ENCODE results near the gene ARHGAP15. TPM values are rescaled to one million over a fixed set of nuclear protein-coding genes. Genes with fewer than 3 reads are reported as not detected.

ARHGAP15 gene
- total and polyA plus RNA-seq, 2 donors from 2014 or later, result 5.7 to 23.1 TPM

- no peak overlapping the region for H3K4me3 ChIP-seq (ENCODE audit: low read length in 3 of 3)
- H3K27ac ChIP-seq (ENCODE audit: low read depth in 2 of 2, low read length in 2 of 2), result no peak overlapping the region
- TF ChIP-seq, protein P1, sequence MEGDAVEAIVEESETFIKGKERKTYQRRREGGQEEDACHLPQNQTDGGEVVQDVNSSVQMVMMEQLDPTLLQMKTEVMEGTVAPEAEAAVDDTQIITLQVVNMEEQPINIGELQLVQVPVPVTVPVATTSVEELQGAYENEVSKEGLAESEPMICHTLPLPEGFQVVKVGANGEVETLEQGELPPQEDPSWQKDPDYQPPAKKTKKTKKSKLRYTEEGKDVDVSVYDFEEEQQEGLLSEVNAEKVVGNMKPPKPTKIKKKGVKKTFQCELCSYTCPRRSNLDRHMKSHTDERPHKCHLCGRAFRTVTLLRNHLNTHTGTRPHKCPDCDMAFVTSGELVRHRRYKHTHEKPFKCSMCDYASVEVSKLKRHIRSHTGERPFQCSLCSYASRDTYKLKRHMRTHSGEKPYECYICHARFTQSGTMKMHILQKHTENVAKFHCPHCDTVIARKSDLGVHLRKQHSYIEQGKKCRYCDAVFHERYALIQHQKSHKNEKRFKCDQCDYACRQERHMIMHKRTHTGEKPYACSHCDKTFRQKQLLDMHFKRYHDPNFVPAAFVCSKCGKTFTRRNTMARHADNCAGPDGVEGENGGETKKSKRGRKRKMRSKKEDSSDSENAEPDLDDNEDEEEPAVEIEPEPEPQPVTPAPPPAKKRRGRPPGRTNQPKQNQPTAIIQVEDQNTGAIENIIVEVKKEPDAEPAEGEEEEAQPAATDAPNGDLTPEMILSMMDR (IDR thresholded peaks at IDR 0.05; ENCODE audit: borderline replicate concordance, extremely low read depth, insufficient read depth), result no peak
- FAIRE-seq, result no peak
- no peaks in the 10 kb centered on the region for H3K27me3 ChIP-seq (ENCODE audit: control insufficient read depth, insufficient read depth, low read length)
- H3K9me3 ChIP-seq (ENCODE audit: control insufficient read depth in 2 of 3, insufficient read depth in 1 of 3, low read length in 3 of 3), result no peaks in the 10 kb centered on the region
- no peaks in the 10 kb centered on the region for H3K4me1 ChIP-seq (ENCODE audit: control insufficient read depth in 2 of 3, insufficient read depth in 2 of 3, low read depth in 1 of 3, low read length in 3 of 3)
- H3K36me3 ChIP-seq (ENCODE audit: control insufficient read depth in 2 of 3, insufficient read depth in 3 of 3, low read length in 3 of 3), result no peaks in the 10 kb centered on the region
- peak in 1 of 5 donors; percentile 10 for DNase-seq
- intact Hi-C loops (cut with DNase I), result no loop called here
- no peak overlapping the region for H3K9ac ChIP-seq (ENCODE audit: low read length in 3 of 3)
Measured at GRCh38 chr2:143355870-143356269, 226.7 kb downstream of the ARHGAP15 start.

GRCh38 chr2:143356336-143356735 lies 227.1 kb downstream of the ARHGAP15 start:
- TF ChIP-seq, protein P1 (IDR thresholded peaks at IDR 0.05; ENCODE audit: borderline replicate concordance, extremely low read depth, insufficient read depth), result no peak
- no peak overlapping the region for H3K9ac ChIP-seq (ENCODE audit: low read length in 3 of 3)
- DNase-seq, result no peak
- no peaks in the 10 kb centered on the region for H3K27me3 ChIP-seq (ENCODE audit: control insufficient read depth, insufficient read depth, low read length)
- no peaks in the 10 kb centered on the region for H3K4me1 ChIP-seq (ENCODE audit: control insufficient read depth in 2 of 3, insufficient read depth in 2 of 3, low read depth in 1 of 3, low read length in 3 of 3)
- intact Hi-C loops (cut with DNase I), result no loop called here
- no peak overlapping the region for H3K4me3 ChIP-seq (ENCODE audit: low read length in 3 of 3)
- H3K27ac ChIP-seq (ENCODE audit: low read depth in 2 of 2, low read length in 2 of 2), result no peak overlapping the region
- no peaks in the 10 kb centered on the region for H3K9me3 ChIP-seq (ENCODE audit: control insufficient read depth in 2 of 3, insufficient read depth in 1 of 3, low read length in 3 of 3)
- no peaks in the 10 kb centered on the region for H3K36me3 ChIP-seq (ENCODE audit: control insufficient read depth in 2 of 3, insufficient read depth in 3 of 3, low read length in 3 of 3)
- no peak for FAIRE-seq

DNA sequence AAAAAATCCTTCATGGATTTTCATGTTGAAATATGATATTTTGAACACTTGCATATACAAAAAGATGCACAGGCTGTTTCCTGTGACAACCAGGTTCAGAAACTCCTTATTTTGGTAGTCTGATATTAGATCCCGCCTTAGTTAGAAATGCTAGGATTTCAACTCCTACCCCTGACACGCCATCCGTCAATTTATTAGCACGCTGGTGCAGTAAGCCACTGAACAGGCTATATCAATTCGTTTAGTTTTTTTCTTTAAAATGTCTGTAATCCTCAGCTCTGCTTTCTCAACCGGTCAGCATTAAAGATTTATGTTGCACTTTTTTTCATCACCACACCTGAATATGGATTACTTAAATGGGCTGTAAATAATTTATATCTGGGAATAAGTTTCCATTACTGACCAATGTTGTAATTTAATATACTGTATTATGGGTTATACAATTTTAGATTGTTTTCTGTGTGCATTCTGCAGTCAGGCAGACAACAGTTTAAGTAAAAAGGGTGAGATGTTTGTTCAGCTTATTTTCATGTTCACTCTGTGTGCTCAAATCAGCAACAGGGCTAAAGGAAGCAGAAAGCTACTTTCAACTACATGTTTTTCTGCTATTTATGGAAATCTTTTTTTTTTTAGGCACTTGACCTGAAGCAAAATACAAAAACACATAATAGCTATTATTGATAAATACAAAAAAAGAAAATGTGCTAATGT lies 227.7 kb downstream of the ARHGAP15 start:
- no peaks in the 10 kb centered on the region for H3K9me3 ChIP-seq (ENCODE audit: control insufficient read depth in 2 of 3, insufficient read depth in 1 of 3, low read length in 3 of 3)
- H3K36me3 ChIP-seq (ENCODE audit: control insufficient read depth in 2 of 3, insufficient read depth in 3 of 3, low read length in 3 of 3), result no peaks in the 10 kb centered on the region
- no peak overlapping the region for H3K9ac ChIP-seq (ENCODE audit: low read length in 3 of 3)
- TF ChIP-seq, protein P1 (IDR thresholded peaks at IDR 0.05; ENCODE audit: borderline replicate concordance, extremely low read depth, insufficient read depth), result no peak
- H3K27ac ChIP-seq (ENCODE audit: low read depth in 2 of 2, low read length in 2 of 2), result no peak overlapping the region
- H3K4me1 ChIP-seq (ENCODE audit: control insufficient read depth in 2 of 3, insufficient read depth in 2 of 3, low read depth in 1 of 3, low read length in 3 of 3), result no peaks in the 10 kb centered on the region
- intact Hi-C loops (cut with DNase I), result no loop called here
- H3K27me3 ChIP-seq (ENCODE audit: control insufficient read depth, insufficient read depth, low read length), result no peaks in the 10 kb centered on the region
- H3K4me3 ChIP-seq (ENCODE audit: low read length in 3 of 3), result no peak overlapping the region
- FAIRE-seq, result no peak
- DNase-seq, result peak in 1 of 5 donors; percentile 11

Measured in kidney (tissue), 14 donors.